Ovary (tissue), 9 donors: Measurements from ENCODE around the gene IL12RB2. TPM values are rescaled to one million over a fixed set of nuclear protein-coding genes. Genes with fewer than 3 reads are reported as not detected.

Experiments used
- DNase-seq, 5 donors: peaks; one replicate each; pipeline ENCODE4 v3.0.0-alpha.2; 2019 to 2020
- H3K27ac ChIP-seq, 2 donors: fragments of 200-600 bp; one replicate each; pipeline versions ENCODE4 v1.5.1 to v1.8.0; 2019 to 2022
- H3K27me3 ChIP-seq: fragments of 200-600 bp; one replicate; pipeline ENCODE4 v1.8.0; 2022
- H3K36me3 ChIP-seq: fragments of 200-600 bp; sonication (generic); one replicate; pipeline ENCODE4 v1.5.1; 2019
- H3K4me1 ChIP-seq: one replicate; pipeline ENCODE4 v1.8.1; 2013; ENCODE audit warnings: mild to moderate bottlenecking, moderate library complexity; ENCODE audit not compliant: insufficient read depth
- H3K4me3 ChIP-seq: fragments of 200-600 bp; sonication (generic); one replicate; pipeline ENCODE4 v1.5.1; 2017
- H3K9me3 ChIP-seq, 2 donors: fragments of 200-600 bp in 1 of 2; sonication (generic) in 1 of 2; one replicate each; pipeline versions ENCODE4 v1.5.1 to v1.8.1; 2013 to 2019; ENCODE audit warnings: mild to moderate bottlenecking in 1 of 2, moderate library complexity in 1 of 2
- EP300 ChIP-seq: sonication (generic); formaldehyde crosslinking; IDR thresholded peaks from one replicate; pipeline ENCODE4 v1.6.1; 2017; ENCODE audit warnings: antibody characterized with exemption
- POLR2A ChIP-seq: fragments of 450-650 bp; IDR thresholded peaks from one replicate; pipeline ENCODE4 v1.6.1; 2017; ENCODE audit warnings: antibody characterized with exemption, mild to moderate bottlenecking, moderate library complexity
- WGBS, 3 donors: extraction: QIAGEN DNeasy Blood & Tissue Kit in 1 of 3; methylation state at CpG; one replicate each; pipeline versions ENCODE4 v1.1.5 to v1.1.7; 2013 to 2017; 5-methylcytosine and 5-hydroxymethylcytosine counted together
- intact Hi-C, 4 donors: fragments of 100-400 bp; cut with DNase I; formaldehyde crosslinking; loops; one replicate each; pipeline versions ENCODE4 v1.11.0 to v1.15.1; 2022 to 2023
- polyA plus RNA-seq, 2 donors: library from polyadenylated mRNA; stranded (reverse); fragments of 200-250 nt in 1 of 2; fragments of 350-450 nt in 1 of 2; fragmentation: Illumina TruSeq in 1 of 2; extraction: RNeasy Lipid Tissue Mini Kit (QIAGEN cat#74804) in 1 of 2; gene quantifications; one replicate each; pipeline ENCODE4 v1.2.3, GENCODE V29; 2013 to 2014
- total RNA-seq, 7 donors: library from RNA; depleted of rRNA in 2 of 7; stranded (reverse); fragments of >200 nt in 2 of 7; fragmentation: NEBNext Ultra II Directional in 3 of 7; extraction: Animal tissue kit (Norgen Biotek cat#: 25700) in 3 of 7; gene quantifications; one replicate each; pipeline versions ENCODE4 v1.1.0 to v1.2.4, GENCODE V29; 2016 to 2023
- TF ChIP-seq, protein P1 (sequence below), 3 donors: fragments of 450-650 bp in 2 of 3; fragments of 200-600 bp in 1 of 3; IDR thresholded peaks; one replicate each; pipeline versions ENCODE4 v1.5.1 to v1.8.0; 2016 to 2022; ENCODE audit warnings: antibody characterized with exemption in 3 of 3, mild to moderate bottlenecking in 1 of 3
- donor health status: DM: no; HTN: no; CAD: no; lungs with moderate emphysema.
- donor health status: DM: no; HTN: no; CAD: no.
- donor health status: Bipolar disorder and iron deficiency.
- donor health status: DM: yes; HTN: yes; CAD: no.
- donor health status: DM: no; HTN: no; CAD: no.
- donor health status: DM: yes; HTN: yes; CAD: no.

Gene IL12RB2
- total and polyA plus RNA-seq, 9 donors = 0.02 to 1.8 (median 0.61) TPM; not detected in 2

DNA sequence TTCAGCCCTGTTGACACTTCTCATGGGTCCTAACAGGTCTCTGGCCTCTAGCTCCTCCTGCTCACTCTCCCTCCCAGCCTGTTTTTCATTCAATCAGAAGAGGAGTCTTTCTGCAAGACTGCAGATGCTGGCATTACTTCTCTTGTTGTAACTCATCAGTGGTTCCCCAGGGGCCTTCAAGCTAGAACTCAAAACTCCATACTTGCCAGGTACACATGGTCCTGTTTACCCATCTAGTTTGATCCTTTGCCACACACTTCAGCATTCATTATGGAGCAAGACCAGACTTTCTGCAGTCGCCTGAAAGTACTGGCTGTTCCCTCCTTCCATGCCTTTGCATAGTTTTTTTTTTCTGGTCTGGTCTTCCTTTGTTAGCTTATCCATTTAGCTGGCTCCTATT, 74.6 kb downstream of the IL12RB2 start:
- intact Hi-C loops = no loop called here
- TF ChIP-seq POLR2A (no peak), EP300 (no peak)
- TF ChIP-seq, protein P1, sequence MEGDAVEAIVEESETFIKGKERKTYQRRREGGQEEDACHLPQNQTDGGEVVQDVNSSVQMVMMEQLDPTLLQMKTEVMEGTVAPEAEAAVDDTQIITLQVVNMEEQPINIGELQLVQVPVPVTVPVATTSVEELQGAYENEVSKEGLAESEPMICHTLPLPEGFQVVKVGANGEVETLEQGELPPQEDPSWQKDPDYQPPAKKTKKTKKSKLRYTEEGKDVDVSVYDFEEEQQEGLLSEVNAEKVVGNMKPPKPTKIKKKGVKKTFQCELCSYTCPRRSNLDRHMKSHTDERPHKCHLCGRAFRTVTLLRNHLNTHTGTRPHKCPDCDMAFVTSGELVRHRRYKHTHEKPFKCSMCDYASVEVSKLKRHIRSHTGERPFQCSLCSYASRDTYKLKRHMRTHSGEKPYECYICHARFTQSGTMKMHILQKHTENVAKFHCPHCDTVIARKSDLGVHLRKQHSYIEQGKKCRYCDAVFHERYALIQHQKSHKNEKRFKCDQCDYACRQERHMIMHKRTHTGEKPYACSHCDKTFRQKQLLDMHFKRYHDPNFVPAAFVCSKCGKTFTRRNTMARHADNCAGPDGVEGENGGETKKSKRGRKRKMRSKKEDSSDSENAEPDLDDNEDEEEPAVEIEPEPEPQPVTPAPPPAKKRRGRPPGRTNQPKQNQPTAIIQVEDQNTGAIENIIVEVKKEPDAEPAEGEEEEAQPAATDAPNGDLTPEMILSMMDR (IDR thresholded peaks at IDR 0.05) = no peak
- no peak for DNase-seq

DNA sequence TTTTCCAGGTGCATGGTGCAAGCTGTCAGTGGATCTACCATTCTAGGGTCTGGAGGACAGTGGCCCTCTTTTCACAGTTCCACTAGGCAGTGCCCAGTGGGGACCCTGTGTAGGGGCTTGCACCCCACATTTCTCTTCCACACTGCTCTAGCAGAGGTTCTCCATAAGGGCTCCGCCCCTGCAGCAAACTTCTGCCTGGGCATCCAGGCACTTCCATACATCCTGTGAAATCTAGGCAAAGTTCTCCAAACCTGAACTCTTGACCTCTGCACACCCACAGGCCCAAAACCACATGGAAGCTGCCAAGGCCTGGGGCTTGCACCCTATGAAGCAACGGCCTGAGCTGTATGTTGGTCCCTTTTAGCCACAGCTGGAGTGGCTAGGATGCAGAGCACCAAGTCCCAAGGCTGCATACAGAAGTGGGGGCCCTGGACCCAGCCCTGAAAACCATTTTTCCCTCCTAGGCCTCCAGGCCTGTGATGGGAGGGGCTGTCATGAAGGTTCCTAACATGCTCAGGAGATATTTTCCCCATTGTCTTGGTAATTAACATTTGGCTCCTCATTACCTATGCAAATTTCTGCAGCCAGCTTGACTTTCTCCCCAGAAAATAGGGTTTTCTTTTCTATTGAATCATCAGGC, 76.4 kb downstream of the IL12RB2 start:
- H3K36me3 ChIP-seq = no peaks in the 10 kb centered on the region
- no peaks in the 10 kb centered on the region for H3K9me3 ChIP-seq
- H3K27me3 ChIP-seq = no peaks in the 10 kb centered on the region
- H3K27ac ChIP-seq = no peak overlapping the region
- no peak overlapping the region for H3K4me3 ChIP-seq
- no peaks in the 10 kb centered on the region for H3K4me1 ChIP-seq
- intact Hi-C loops = no loop called here
- TF ChIP-seq, protein P1 (IDR thresholded peaks at IDR 0.05) = no peak
- TF ChIP-seq EP300 (no peak), POLR2A (no peak)
- WGBS, 3 donors = 85 to 100% (median 91%) methylated on average over 1 to 2 of the region's 2 CpGs
- no peak for DNase-seq

More for the DNA sequence above, 74.6 kb downstream of the IL12RB2 start:
- H3K9me3 ChIP-seq = no peaks in the 10 kb centered on the region
- no peaks in the 10 kb centered on the region for H3K36me3 ChIP-seq
- no peaks in the 10 kb centered on the region for H3K4me1 ChIP-seq
- no peaks in the 10 kb centered on the region for H3K27me3 ChIP-seq
- no peak overlapping the region for H3K4me3 ChIP-seq
- no peak overlapping the region for H3K27ac ChIP-seq
- 29 to 91% (median 62%) methylated on average over 1 of the region's 1 CpG for WGBS, 3 donors

DNA sequence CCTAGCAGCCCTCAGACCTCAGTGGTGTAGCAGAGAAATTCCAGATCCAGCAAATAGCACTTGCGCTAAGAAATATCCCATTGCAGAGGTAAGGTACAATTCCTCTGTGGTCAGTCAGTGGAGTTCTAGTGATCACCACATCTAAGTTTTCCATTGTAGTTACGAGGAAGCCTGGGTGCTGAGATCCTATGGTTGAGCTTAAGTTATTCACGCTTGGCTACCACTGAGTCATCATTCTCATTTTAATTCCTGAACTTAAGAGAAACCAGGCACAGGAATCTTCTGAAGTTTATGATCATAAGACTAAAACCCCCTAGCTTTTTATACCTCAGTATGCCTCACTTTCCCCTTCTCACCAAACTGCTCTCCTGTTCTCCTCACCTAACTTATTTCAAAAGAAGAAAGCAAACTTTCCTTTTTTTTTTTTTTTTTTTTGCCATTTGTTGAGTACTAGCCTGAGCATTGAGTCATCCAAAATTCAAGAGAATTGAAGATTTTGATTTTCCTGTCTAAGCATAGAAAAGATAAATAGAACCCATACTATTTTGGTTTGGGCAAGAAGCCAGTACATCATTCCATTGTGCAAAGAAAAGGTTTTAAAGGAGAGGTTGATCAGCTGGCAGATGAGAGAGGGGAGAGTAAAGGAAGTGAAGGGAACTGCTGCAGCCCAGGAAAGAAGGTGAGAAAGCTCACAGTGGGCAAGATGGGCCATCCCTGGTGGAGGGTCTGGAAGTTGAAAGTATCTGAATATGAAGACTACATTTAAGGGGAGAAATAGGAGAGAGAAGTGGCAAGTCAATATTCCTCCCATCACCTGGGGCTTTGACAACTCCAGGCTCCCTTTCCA, 82.6 kb downstream of the IL12RB2 start:
- TF ChIP-seq, protein P1 (IDR thresholded peaks at IDR 0.05) = no peak
- TF ChIP-seq EP300 (no peak), POLR2A (no peak)
- no peak for DNase-seq
- no peak overlapping the region for H3K4me3 ChIP-seq
- H3K36me3 ChIP-seq = no peaks in the 10 kb centered on the region
- no peaks in the 10 kb centered on the region for H3K4me1 ChIP-seq
- H3K9me3 ChIP-seq = no peaks in the 10 kb centered on the region
- no peaks in the 10 kb centered on the region for H3K27me3 ChIP-seq
- intact Hi-C loops = no loop called here
- H3K27ac ChIP-seq = no peak overlapping the region
- WGBS, 3 donors = 88 to 93% (median 92%) methylated on average over 3 of the region's 3 CpGs

DNA sequence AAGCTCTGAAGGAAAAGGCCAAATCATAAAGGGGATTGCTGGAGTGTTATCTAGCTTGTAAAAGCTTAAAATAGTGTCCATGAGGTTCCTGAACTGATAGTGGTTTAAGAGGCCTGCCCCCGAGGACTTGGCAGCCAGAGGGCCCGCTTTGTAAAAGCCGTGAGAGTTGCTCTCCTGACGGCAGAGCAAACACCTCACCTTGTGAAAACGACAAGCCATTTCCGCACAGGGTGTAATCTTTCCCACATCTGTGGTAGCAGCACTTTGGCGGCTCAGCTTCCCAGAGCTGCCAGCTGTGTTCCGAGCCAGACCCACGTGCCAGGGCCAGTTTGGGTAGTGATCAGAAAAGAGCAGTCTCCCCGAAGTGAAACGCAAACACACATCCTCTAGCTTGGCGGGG, 85.6 kb downstream of the IL12RB2 start:
- no peaks in the 10 kb centered on the region for H3K36me3 ChIP-seq
- WGBS, 3 donors = 75 to 78% (median 78%) methylated on average over 12 of the region's 12 CpGs
- H3K27ac ChIP-seq = no peak overlapping the region
- H3K4me3 ChIP-seq = no peak overlapping the region
- TF ChIP-seq EP300 = no peak
- TF ChIP-seq POLR2A = no peak
- TF ChIP-seq, protein P1 (IDR thresholded peaks at IDR 0.05) = no peak
- intact Hi-C loops = no loop called here
- no peaks in the 10 kb centered on the region for H3K9me3 ChIP-seq
- DNase-seq = no peak
- no peaks in the 10 kb centered on the region for H3K4me1 ChIP-seq
- H3K27me3 ChIP-seq = no peaks in the 10 kb centered on the region
